T-helper 17 cell (primary cell): ENCODE data around the gene CRACR2B. TPM values are rescaled to one million over a fixed set of nuclear protein-coding genes. Genes with fewer than 3 reads are reported as not detected.

Source experiments
- ATAC-seq: fragments of 150-1000 bp; cut with Tn5 transposase; 2 replicates; pipeline ENCODE4 v1.10.0; 2021; ENCODE audit warnings: mild to moderate bottlenecking, moderate library complexity
- DNase-seq, 3 donors: peaks; one replicate each; pipeline versions ENCODE4 v3.0.0 to v3.0.0-alpha.2; 2020 to 2021
- H3K9me3 ChIP-seq: one replicate; pipeline ENCODE4 v1.7.0; 2013; ENCODE audit warnings: low read length, mild to moderate bottlenecking; ENCODE audit not compliant: control insufficient read depth, poor library complexity, severe bottlenecking
- H3K27ac Mint-ChIP-seq: one replicate; pipeline ENCODE4 v1.8.0; 2022; ENCODE audit warnings: mild to moderate bottlenecking, moderate library complexity, mixed read lengths
- H3K27me3 Mint-ChIP-seq: one replicate; pipeline ENCODE4 v1.8.0; 2022; ENCODE audit warnings: mixed read lengths
- H3K36me3 Mint-ChIP-seq: one replicate; pipeline ENCODE4 v1.8.0; 2022; ENCODE audit warnings: low read depth, mixed read lengths
- H3K4me1 Mint-ChIP-seq: one replicate; pipeline ENCODE4 v1.8.0; 2022; ENCODE audit warnings: mild to moderate bottlenecking, mixed read lengths
- H3K4me3 Mint-ChIP-seq: one replicate; pipeline ENCODE4 v1.8.0; 2022; ENCODE audit warnings: mild to moderate bottlenecking, moderate library complexity, mixed read lengths
- total RNA-seq, 4 donors: library from RNA in 2 of 4; stranded (reverse) in 2 of 4; gene quantifications; one replicate each; pipeline ENCODE4 v1.2.3 and lab custom pipeline; 2022 to 2026

CRACR2B gene
- total RNA-seq, 2 donors from 2014 or later = 0.47 to 1.0 TPM

DNA sequence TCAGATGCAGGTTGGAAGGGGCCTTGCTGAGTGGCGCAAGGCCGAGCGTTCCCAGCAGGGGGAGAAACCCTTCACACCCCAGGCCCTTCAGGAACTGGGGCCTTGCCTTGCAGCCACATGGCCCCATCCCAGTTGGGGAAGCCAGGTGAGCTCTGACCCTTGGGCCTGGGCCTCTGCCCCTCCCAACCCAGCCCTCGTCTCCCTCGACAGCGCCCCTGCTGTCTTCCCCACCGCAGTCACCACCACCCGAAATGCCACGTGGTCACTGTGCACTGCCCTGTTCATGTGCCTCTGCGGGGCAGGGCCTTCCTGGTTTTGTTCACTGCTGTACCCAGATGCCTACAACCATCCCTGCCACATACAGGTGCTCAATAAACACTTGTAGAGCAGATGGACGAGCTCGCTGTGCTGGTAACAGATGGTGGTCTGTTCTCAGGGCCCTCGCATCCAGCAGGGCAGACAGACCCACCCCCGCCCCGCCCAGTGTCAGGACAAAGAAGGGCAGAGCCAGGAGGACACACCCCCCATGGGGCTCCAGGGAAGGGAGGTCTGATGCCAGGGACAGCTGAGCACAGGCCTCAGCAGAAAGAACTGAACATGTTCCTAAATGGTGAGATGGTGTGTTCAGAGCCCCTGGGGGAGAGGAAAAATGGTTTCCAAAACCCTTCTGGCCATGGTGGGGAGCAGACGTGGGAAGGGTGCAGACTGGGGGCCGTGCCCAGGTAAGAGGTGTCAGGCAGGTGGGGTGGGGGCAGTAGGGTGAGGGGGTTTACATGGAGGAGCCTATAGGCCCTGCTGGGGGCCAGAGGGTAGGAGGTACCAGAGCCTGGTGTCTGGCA is 10.9 kb downstream of the CRACR2B start:
- no peak for ATAC-seq
- Mint-ChIP-seq H3K4me3 (no peak overlapping the region), H3K27me3 (no peaks in the 10 kb centered on the region), H3K4me1 (peaks cover 24% of the 10 kb centered on the region), H3K27ac (no peak overlapping the region), H3K36me3 (no peaks in the 10 kb centered on the region)
- no peak for DNase-seq
- no peaks in the 10 kb centered on the region for H3K9me3 ChIP-seq

DNA sequence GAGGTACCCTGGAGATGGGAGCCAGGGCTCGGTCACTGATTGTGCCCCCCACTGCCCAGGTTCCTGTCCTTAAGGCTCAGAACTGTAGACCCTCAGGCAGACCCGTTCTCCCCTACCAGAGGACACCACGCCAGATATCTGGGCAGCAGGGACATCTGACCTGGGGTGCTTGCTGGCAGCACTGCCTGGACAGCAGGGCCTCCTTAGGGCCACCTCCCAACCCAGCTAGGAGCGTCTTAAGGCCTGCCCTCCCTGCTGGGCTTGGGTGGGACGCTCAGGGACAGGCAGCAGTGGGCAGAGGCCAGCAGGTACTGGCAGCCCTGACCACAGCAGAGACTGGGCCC is 11.5 kb downstream of the CRACR2B start:
- H3K27ac Mint-ChIP-seq = no peak overlapping the region
- no peaks in the 10 kb centered on the region for H3K9me3 ChIP-seq
- H3K4me1 Mint-ChIP-seq = peaks cover 21% of the 10 kb centered on the region
- H3K36me3 Mint-ChIP-seq = no peaks in the 10 kb centered on the region
- H3K27me3 Mint-ChIP-seq = no peaks in the 10 kb centered on the region
- H3K4me3 Mint-ChIP-seq = no peak overlapping the region
- no peak for DNase-seq
- ATAC-seq = no peak

DNA sequence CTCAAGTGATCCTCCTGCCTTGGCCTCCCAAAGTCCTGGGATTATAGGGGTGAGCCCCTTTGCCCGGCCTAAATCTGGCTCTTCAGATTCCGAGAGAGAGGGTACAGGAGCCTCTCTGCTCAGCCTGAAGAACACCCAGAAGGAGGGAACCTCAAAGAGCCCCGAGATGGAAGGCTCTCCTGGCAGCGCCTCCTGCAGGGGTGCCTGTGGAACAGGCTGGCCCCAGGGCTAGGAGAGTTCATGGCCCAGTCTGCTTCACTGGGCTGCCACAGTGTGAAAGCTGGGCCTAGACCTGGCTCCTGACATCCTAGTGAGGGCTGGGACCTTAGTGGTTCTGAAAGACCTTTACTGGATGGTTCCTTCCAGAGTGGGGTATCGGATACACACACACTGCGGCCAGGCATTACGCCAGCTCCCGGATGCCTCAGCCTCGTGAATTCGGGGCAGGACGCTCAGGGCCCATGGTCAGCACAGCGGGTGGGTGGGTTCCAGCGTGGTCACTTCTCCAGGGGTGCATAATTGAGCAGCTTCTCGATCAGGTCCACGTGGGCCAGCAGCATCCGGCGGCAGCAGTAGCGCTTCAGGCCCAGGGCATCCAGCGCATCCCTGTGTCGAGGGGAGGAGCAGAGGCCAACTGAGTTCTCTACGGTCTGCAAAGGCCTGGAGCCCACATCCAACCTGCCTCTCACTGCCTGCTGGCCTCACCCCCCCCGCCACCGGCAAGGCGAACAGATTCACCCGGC is 12.3 kb downstream of the CRACR2B start:
- Mint-ChIP-seq H3K27me3 (no peaks in the 10 kb centered on the region), H3K4me1 (peaks cover 20% of the 10 kb centered on the region), H3K27ac (peak overlapping the region; percentile 24), H3K36me3 (no peaks in the 10 kb centered on the region), H3K4me3 (peak overlapping the region; percentile 76)
- no peak for ATAC-seq
- DNase-seq = no peak
- H3K9me3 ChIP-seq = no peaks in the 10 kb centered on the region

GRCh38 chr11:841981-842369 is 14.3 kb downstream of the CRACR2B start:
- peak; percentile 47 for ATAC-seq

DNA sequence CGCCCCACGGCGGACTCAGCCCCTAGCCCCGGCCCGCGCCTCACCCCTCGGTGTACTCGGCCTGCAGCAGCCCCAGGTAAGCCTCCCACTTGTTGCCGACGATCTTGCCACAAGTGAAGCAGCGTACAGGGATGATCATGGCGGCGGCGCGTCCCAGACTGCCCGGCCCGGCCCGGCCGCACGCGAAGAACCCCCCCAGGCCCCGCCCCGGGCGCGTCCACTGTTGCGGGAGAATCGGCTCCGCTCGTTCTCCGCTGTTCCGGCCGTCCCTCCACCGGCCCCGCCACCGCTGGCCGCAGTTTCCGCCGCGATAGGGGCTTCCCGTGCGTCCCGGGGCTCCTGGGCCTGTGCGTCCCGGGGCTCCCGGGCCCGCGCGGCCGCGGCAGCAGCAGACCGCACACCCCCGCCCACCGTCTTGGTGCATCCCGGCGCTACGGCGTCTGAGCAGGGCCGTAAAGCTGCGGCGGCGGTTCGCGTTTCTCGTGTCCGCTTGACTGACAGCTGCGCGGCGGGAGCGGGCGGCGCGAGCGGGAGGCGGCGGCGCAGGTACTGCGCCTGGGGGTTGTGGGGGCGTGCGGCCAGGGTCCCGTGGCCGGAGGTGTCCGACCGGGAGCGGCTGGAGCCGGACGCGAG is 14.8 kb downstream of the CRACR2B start, which contains the start of the genes POLR2L and TSPAN4:
Gene POLR2L (minus strand): TSS at position 160 of the 633 bp plus-strand sequence. CDS start 21 bp downstream, at position 139.
Gene TSPAN4 (plus strand): TSS at position 483 of the 633 bp plus-strand sequence. CDS start 7,453 bp downstream, outside the sequence.
- ATAC-seq (peak; percentile 88), DNase-seq (peak; percentile 75 to 84 (median 81))
- Mint-ChIP-seq H3K4me1 (peaks cover 20% of the 10 kb centered on the region), H3K27me3 (no peaks in the 10 kb centered on the region), H3K4me3 (peak within 1 kb of the TSS; percentile 85), H3K36me3 (no peaks in the 10 kb centered on the region), H3K27ac (peak within 1 kb of the TSS; percentile 75)
- H3K9me3 ChIP-seq = no peaks in the 10 kb centered on the region

More at GRCh38 chr11:841981-842369, 14.3 kb downstream of the CRACR2B start:
- peak overlapping the region; percentile 75 for H3K27ac Mint-ChIP-seq
- DNase-seq = no peak
- H3K27me3 Mint-ChIP-seq = no peaks in the 10 kb centered on the region
- H3K4me3 Mint-ChIP-seq = peak overlapping the region; percentile 85
- H3K4me1 Mint-ChIP-seq = peaks cover 20% of the 10 kb centered on the region
- no peaks in the 10 kb centered on the region for H3K36me3 Mint-ChIP-seq
- no peaks in the 10 kb centered on the region for H3K9me3 ChIP-seq

DNA sequence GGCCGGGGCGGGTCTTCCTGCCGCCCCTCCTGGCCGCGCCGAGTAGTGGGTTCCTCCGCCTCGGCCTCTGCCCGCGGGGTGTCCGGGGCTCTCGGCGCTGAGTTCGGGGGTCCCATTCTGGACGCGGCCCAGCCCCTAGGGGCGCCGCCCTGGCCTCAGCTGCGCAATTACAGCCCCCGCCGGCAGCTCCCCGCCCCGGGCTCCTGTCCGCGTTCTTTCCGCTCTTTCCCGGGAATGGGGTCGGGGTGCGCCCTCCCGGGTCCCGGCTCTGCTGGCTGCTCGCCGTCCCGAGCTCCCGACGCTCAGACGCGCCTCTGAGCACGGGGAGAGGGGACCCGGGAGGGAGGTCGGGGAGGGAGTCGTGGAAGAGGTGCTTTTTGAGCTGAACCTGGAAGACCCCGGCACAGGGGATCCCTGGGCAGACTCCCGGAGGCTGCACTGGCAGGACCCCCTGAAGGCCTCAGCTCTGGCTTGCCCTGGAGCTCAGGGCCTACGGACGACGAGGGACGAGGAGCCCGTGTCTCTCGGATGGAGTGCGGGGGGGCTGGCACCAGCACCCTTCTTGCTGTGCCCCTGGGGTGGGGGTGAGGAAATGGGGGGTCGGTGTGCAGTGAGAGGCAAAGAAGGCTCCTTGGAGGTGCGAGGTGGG is 15.5 kb downstream of the CRACR2B start:
- ATAC-seq (no peak), DNase-seq (no peak)
- peaks cover 20% of the 10 kb centered on the region for H3K4me1 Mint-ChIP-seq

DNA sequence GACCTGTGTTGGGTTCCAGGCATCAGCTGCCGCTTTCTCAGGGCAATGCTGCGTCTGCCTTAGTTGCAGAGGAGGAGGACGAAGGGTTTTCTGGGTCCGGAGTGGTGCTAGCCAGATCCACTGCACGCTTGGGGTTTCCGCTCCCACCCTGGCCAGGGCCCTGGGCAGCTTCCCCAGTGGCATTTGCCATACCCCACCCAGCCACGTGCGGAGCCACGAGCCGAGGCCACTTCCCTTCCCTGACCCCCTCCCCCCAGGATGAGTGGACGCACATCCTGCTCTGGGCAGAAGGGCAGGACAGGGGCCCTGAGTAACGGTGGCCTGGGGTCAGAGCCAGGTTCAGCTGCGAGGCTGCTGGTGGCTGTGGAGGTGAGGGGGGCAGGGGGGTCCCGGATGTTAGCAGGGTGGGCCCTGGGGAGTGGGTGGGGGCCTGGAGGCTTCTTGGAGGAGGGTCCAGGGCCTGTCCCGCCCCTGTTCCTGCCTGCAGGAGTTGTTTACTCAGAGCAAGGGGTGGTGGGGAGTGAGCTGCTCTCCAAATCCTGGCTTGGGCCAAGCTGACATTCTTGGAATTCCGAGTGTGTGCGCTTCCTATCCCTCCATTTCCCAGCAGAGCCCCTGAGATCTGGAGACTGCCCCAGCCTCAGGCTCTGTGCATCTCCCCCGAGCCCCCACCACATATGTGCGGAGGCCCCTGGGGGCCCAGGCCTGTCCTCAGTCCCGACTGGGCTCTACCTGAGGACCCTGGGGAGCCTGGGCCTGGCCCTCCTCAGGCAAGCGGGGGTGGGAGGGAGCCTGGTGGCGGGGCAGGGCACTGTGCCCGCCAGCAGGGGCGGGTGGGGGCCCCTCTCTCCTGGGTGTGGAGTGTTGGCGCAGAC is 16.3 kb downstream of the CRACR2B start:
- Mint-ChIP-seq H3K4me3 (peak overlapping the region; percentile 85), H3K36me3 (no peaks in the 10 kb centered on the region), H3K4me1 (peaks cover 23% of the 10 kb centered on the region), H3K27ac (no peak overlapping the region), H3K27me3 (no peaks in the 10 kb centered on the region)
- ATAC-seq = no peak
- no peak for DNase-seq
- H3K9me3 ChIP-seq = no peaks in the 10 kb centered on the region

More for the DNA sequence above, 15.5 kb downstream of the CRACR2B start:
- Mint-ChIP-seq H3K27me3 (no peaks in the 10 kb centered on the region), H3K36me3 (no peaks in the 10 kb centered on the region), H3K4me3 (peak overlapping the region; percentile 85), H3K27ac (no peak overlapping the region)
- no peaks in the 10 kb centered on the region for H3K9me3 ChIP-seq

DNA sequence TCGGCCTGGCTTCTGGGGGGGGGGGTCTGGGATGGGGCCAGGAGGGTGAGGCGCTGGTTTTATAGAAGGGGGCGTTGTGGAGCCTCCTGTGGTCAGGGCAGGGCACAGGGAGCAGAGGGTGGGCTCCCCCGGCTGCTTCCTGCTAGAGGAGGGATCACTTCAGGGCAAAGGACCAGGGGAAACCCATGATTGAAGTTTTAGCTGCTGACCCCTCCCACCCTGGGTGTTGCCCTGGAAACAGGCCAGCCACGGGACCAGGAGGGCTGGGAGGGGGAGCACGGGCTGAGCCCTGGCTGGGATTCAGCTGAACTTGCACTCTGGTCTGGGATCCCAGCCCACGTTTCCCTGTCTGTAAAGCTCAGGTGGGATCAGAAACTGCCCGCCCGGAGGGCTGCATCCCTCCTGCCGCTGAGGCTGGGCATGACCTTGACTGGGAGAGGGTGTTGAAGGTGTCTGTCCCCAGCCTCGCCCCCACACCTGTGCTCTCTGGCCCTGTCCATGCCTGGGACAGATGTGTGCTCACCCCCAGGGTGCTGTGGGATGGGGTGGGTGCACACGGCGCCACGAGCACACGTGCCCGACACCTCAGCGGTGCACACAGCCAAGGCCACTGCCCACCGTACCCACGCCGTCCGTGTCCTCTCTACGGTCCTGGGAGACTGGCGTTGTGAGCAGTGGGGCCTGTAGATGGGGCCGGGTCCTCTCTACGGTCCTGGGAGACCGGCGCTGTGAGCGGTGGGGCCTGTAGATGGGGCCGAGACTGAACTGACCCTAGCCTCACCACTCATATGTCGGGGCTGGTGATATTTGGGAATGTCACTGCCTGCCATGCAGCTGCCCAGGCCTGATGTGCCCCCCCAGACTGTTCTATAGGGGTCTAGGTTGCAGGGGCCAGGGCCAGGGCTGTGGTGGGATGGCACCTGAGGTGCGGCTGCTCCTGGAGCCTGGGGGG is 17.2 kb downstream of the CRACR2B start:
- H3K27ac Mint-ChIP-seq = no peak overlapping the region
- H3K4me1 Mint-ChIP-seq = peaks cover 25% of the 10 kb centered on the region
- ATAC-seq (no peak), DNase-seq (no peak)
- no peak overlapping the region for H3K4me3 Mint-ChIP-seq
- no peaks in the 10 kb centered on the region for H3K9me3 ChIP-seq
- no peaks in the 10 kb centered on the region for H3K27me3 Mint-ChIP-seq
- no peaks in the 10 kb centered on the region for H3K36me3 Mint-ChIP-seq

- H3K4me1 Mint-ChIP-seq = peaks cover 17% of the 10 kb centered on the region
- H3K4me3 Mint-ChIP-seq = peak overlapping the region; percentile 25
- no peaks in the 10 kb centered on the region for H3K27me3 Mint-ChIP-seq
- no peak overlapping the region for H3K27ac Mint-ChIP-seq
- H3K9me3 ChIP-seq = no peaks in the 10 kb centered on the region
- DNase-seq (no peak), ATAC-seq (no peak)
- no peaks in the 10 kb centered on the region for H3K36me3 Mint-ChIP-seq
These were observed 18.3 kb downstream of the CRACR2B start for GRCh38 chr11:845872-846495.

GRCh38 chr11:846496-847098 is 18.9 kb downstream of the CRACR2B start:
- Mint-ChIP-seq H3K4me1 (peaks cover 12% of the 10 kb centered on the region), H3K27ac (no peak overlapping the region), H3K27me3 (no peaks in the 10 kb centered on the region), H3K4me3 (peak overlapping the region; percentile 25), H3K36me3 (no peaks in the 10 kb centered on the region)
- ATAC-seq (no peak), DNase-seq (no peak)
- H3K9me3 ChIP-seq = no peaks in the 10 kb centered on the region

GRCh38 chr11:847876-848275 is 20.2 kb downstream of the CRACR2B start:
- no peaks in the 10 kb centered on the region for H3K9me3 ChIP-seq
- no peak for DNase-seq
- no peaks in the 10 kb centered on the region for H3K27me3 Mint-ChIP-seq
- peak overlapping the region; percentile 84 for H3K4me3 Mint-ChIP-seq
- no peak for ATAC-seq
- no peaks in the 10 kb centered on the region for H3K36me3 Mint-ChIP-seq
- no peak overlapping the region for H3K27ac Mint-ChIP-seq
- H3K4me1 Mint-ChIP-seq = peaks cover 12% of the 10 kb centered on the region
